ENCODE measurements around the gene DRD4.

The DRD4 gene

DNA sequence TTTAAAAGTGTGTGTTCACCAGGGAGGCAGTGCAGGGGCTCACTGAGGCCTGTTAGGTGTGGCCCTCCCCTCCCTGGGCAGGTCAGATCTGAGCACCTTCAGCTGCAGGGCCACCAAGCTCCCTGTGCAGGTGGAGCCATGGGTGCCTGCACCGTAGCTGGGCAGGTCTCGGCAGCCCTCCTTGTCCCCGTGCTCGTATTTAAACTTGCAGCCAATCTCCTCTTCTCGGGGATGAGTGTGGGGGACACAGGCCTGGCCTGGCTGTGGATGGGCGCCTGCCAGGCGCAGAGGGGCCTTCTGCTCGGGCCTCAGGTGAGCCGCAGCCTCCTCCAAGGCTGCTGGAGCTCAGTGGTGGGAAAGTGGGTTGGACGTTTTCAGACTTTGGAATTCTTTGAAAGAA lies 41.7 kb upstream of the DRD4 start:
- Histone ChIP-seq H3K36me3 (ENCODE audit: control insufficient read depth in 1 of 2, insufficient read depth in 2 of 2, low read depth in 1 of 2, low read length in 2 of 2) (peaks cover 86 to 88% of the 10 kb centered on the region in 2 experiments), H2BK5ac (ENCODE audit: low read depth, low read length, poor library complexity, severe bottlenecking) (no peak overlapping the region), H3K14ac (ENCODE audit: low read length in 2 of 2) (no peak overlapping the region), H3K23ac (ENCODE audit: low read length in 2 of 2) (no peak overlapping the region), H3K9ac (ENCODE audit: low read length) (no peak overlapping the region), H3K4ac (ENCODE audit: low read depth in 1 of 2, low read length in 2 of 2) (no peak overlapping the region), H4K91ac (ENCODE audit: low read length) (no peak overlapping the region), H2AFZ (ENCODE audit: low read depth, low read length) (no peak overlapping the region), H4K8ac (ENCODE audit: low read length) (no peak overlapping the region), H3K27ac (ENCODE audit: low read length, poor library complexity, severe bottlenecking) (no peak overlapping the region), H3K4me3 (ENCODE audit: insufficient read depth in 1 of 2, low read depth in 1 of 2, low read length in 2 of 2) (no peak overlapping the region), H3K4me2 (ENCODE audit: low read length, poor library complexity, severe bottlenecking) (no peak overlapping the region), H3K79me1 (replicated peaks; ENCODE audit: low read length, poor library complexity, severe bottlenecking) (peaks cover 57% of the 10 kb centered on the region), H3K27me3 (ENCODE audit: control insufficient read depth in 1 of 2, insufficient read depth in 1 of 2, low read length in 2 of 2) (no peaks in the 10 kb centered on the region), H2BK12ac (ENCODE audit: low read length in 2 of 2) (no peak overlapping the region), H2BK15ac (ENCODE audit: low read depth, poor library complexity, severe bottlenecking) (no peak overlapping the region), H3K4me1 (ENCODE audit: control insufficient read depth, insufficient read depth, low read depth, low read length) (peaks cover 5% of the 10 kb centered on the region), H3K18ac (ENCODE audit: low read depth in 1 of 2, low read length in 2 of 2) (no peak overlapping the region), H2BK120ac (ENCODE audit: low read depth, low read length) (no peak overlapping the region), H3K9me3 (ENCODE audit: control insufficient read depth, low read length) (no peaks in the 10 kb centered on the region), H2AK5ac (ENCODE audit: low read length, severe bottlenecking) (no peak overlapping the region)
- DNase-seq: no peak
- 94% methylated on average over 10 of the region's 10 CpGs for WGBS

DNA sequence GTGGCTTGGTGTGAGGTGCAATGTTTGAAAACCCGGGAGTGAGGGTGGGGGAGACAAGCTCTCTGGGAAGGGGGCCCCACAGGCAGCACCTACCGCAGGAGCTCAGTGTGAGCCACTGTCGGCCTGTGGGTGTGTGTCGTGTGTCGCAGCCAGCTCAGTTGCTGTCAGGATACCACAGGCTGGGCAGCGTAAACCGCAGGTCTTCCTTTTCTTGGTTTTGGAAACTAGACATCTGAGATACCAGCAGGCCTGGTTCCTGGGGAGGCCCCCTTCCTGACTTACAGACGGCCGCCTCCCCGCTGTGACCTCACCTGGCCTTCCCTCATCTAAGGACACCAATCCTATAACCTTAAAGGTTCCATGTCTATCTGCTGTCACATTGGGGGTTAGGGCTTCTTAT lies 40.7 kb upstream of the DRD4 start:
- H3K18ac ChIP-seq (ENCODE audit: low read depth in 1 of 2, low read length in 2 of 2): no peak overlapping the region
- no peak overlapping the region for H4K91ac ChIP-seq (ENCODE audit: low read length)
- H3K79me1 ChIP-seq (replicated peaks; ENCODE audit: low read length, poor library complexity, severe bottlenecking): peaks cover 57% of the 10 kb centered on the region
- H3K4ac ChIP-seq (ENCODE audit: low read depth in 1 of 2, low read length in 2 of 2): no peak overlapping the region
- no peak overlapping the region for H2AFZ ChIP-seq (ENCODE audit: low read depth, low read length)
- H2AK5ac ChIP-seq (ENCODE audit: low read length, severe bottlenecking): no peak overlapping the region
- no peak overlapping the region for H2BK120ac ChIP-seq (ENCODE audit: low read depth, low read length)
- H3K36me3 ChIP-seq (ENCODE audit: control insufficient read depth in 1 of 2, insufficient read depth in 2 of 2, low read depth in 1 of 2, low read length in 2 of 2): peaks cover 85 to 89% of the 10 kb centered on the region in 2 experiments
- 93% methylated on average over 7 of the region's 10 CpGs for WGBS
- H3K4me1 ChIP-seq (ENCODE audit: control insufficient read depth, insufficient read depth, low read depth, low read length): peaks cover 3% of the 10 kb centered on the region
- no peak overlapping the region for H3K9ac ChIP-seq (ENCODE audit: low read length)
- no peak overlapping the region for H4K8ac ChIP-seq (ENCODE audit: low read length)
- no peak overlapping the region for H3K4me3 ChIP-seq (ENCODE audit: insufficient read depth in 1 of 2, low read depth in 1 of 2, low read length in 2 of 2)
- no peak overlapping the region for H3K27ac ChIP-seq (ENCODE audit: low read length, poor library complexity, severe bottlenecking)
- no peak overlapping the region for H2BK5ac ChIP-seq (ENCODE audit: low read depth, low read length, poor library complexity, severe bottlenecking)
- no peak overlapping the region for H3K4me2 ChIP-seq (ENCODE audit: low read length, poor library complexity, severe bottlenecking)
- H2BK12ac ChIP-seq (ENCODE audit: low read length in 2 of 2): no peak overlapping the region
- H2BK15ac ChIP-seq (ENCODE audit: low read depth, poor library complexity, severe bottlenecking): no peak overlapping the region
- no peak overlapping the region for H3K23ac ChIP-seq (ENCODE audit: low read length in 2 of 2)
- no peak for DNase-seq
- no peak overlapping the region for H3K14ac ChIP-seq (ENCODE audit: low read length in 2 of 2)
- H3K9me3 ChIP-seq (ENCODE audit: control insufficient read depth, low read length): no peaks in the 10 kb centered on the region
- no peaks in the 10 kb centered on the region for H3K27me3 ChIP-seq (ENCODE audit: control insufficient read depth in 1 of 2, insufficient read depth in 1 of 2, low read length in 2 of 2)

DNA sequence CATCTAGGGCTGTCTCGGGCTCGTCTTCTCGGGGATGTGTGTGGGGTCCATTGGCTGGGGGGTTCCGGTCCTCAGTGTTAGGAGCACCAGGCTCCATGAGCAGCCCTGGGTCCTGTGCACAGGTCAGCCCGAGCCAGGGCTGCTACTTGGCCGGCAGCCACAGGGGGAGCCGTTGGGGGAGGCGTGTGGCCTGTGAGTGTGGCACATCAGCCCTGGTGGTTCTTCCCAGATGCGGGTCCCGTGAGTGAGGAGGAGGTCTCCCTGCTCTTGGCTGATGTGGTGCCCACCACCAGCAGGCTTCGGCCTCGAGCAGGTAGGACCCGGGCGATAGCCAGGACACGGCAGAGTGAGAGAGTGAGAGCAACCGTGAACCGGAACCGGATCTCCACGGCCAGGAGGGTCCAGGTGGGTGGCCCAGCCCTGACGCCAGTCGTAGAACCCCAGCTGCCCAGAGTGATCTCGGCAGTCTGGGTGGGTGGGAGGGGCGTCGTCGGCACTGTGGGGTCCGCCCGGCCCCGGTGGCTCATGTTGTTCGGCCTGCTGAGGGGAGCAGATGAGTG lies 39.8 kb upstream of the DRD4 start:
- H3K9ac ChIP-seq (ENCODE audit: low read length): no peak overlapping the region
- no peak overlapping the region for H2BK120ac ChIP-seq (ENCODE audit: low read depth, low read length)
- H3K23ac ChIP-seq (ENCODE audit: low read length in 2 of 2): no peak overlapping the region
- DNase-seq: no peak
- no peak overlapping the region for H3K4ac ChIP-seq (ENCODE audit: low read depth in 1 of 2, low read length in 2 of 2)
- H2BK5ac ChIP-seq (ENCODE audit: low read depth, low read length, poor library complexity, severe bottlenecking): no peak overlapping the region
- H3K9me3 ChIP-seq (ENCODE audit: control insufficient read depth, low read length): no peaks in the 10 kb centered on the region
- no peak overlapping the region for H4K8ac ChIP-seq (ENCODE audit: low read length)
- H2AK5ac ChIP-seq (ENCODE audit: low read length, severe bottlenecking): no peak overlapping the region
- no peaks in the 10 kb centered on the region for H3K27me3 ChIP-seq (ENCODE audit: control insufficient read depth in 1 of 2, insufficient read depth in 1 of 2, low read length in 2 of 2)
- H3K27ac ChIP-seq (ENCODE audit: low read length, poor library complexity, severe bottlenecking): no peak overlapping the region
- no peak overlapping the region for H3K4me3 ChIP-seq (ENCODE audit: insufficient read depth in 1 of 2, low read depth in 1 of 2, low read length in 2 of 2)
- H2AFZ ChIP-seq (ENCODE audit: low read depth, low read length): no peak overlapping the region
- no peak overlapping the region for H3K4me2 ChIP-seq (ENCODE audit: low read length, poor library complexity, severe bottlenecking)
- no peak overlapping the region for H2BK15ac ChIP-seq (ENCODE audit: low read depth, poor library complexity, severe bottlenecking)
- H3K79me1 ChIP-seq (replicated peaks; ENCODE audit: low read length, poor library complexity, severe bottlenecking): peaks cover 62% of the 10 kb centered on the region
- no peak overlapping the region for H3K14ac ChIP-seq (ENCODE audit: low read length in 2 of 2)
- H4K91ac ChIP-seq (ENCODE audit: low read length): no peak overlapping the region
- H3K4me1 ChIP-seq (ENCODE audit: control insufficient read depth, insufficient read depth, low read depth, low read length): peaks cover 3% of the 10 kb centered on the region
- H2BK12ac ChIP-seq (ENCODE audit: low read length in 2 of 2): no peak overlapping the region
- no peak overlapping the region for H3K18ac ChIP-seq (ENCODE audit: low read depth in 1 of 2, low read length in 2 of 2)
- H3K36me3 ChIP-seq (ENCODE audit: control insufficient read depth in 1 of 2, insufficient read depth in 2 of 2, low read depth in 1 of 2, low read length in 2 of 2): peaks cover 88 to 91% of the 10 kb centered on the region in 2 experiments
- WGBS: 95% methylated on average over 26 of the region's 29 CpGs

DNA sequence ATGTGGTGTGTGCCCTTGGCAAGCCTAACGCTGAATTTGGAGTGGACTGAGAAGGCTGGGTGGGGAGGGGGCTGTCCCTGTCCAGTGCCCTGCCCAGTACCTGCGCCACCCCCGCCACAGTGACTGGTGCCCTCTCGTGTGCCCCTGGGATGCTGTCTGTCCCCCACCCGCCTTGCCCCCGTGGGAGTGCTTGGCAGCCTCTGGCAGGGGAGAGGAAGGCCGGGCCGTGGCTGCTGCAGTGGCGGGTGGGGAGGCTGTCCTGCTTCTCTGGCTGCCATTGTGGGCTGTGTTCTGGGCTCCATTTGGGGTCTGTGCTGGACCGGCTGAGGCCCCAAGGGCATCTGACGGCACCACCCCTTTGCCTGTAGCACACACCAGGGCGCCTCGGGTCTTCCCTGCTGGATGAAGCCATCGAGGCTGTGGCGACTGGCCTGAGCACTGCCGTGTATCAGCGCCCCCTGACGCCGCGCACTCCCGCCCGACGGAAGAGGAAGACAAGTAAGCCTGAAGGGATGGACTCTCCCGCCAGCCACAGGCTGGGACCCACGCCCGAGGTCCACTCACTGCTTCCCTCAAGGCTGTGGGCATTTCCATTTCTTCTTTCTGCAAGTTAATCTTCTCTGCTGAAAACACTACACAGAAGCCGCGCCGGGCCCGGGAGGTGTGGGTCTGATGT lies 38.9 kb upstream of the DRD4 start:
- H3K27me3 ChIP-seq (ENCODE audit: control insufficient read depth in 1 of 2, insufficient read depth in 1 of 2, low read length in 2 of 2): no peaks in the 10 kb centered on the region
- H3K4me2 ChIP-seq (ENCODE audit: low read length, poor library complexity, severe bottlenecking): no peak overlapping the region
- H3K14ac ChIP-seq (ENCODE audit: low read length in 2 of 2): no peak overlapping the region
- no peak for DNase-seq
- no peaks in the 10 kb centered on the region for H3K9me3 ChIP-seq (ENCODE audit: control insufficient read depth, low read length)
- no peak overlapping the region for H2AFZ ChIP-seq (ENCODE audit: low read depth, low read length)
- WGBS: 96% methylated on average over 30 of the region's 30 CpGs
- no peak overlapping the region for H2AK5ac ChIP-seq (ENCODE audit: low read length, severe bottlenecking)
- no peak overlapping the region for H3K23ac ChIP-seq (ENCODE audit: low read length in 2 of 2)
- no peak overlapping the region for H3K27ac ChIP-seq (ENCODE audit: low read length, poor library complexity, severe bottlenecking)
- H3K36me3 ChIP-seq (ENCODE audit: control insufficient read depth in 1 of 2, insufficient read depth in 2 of 2, low read depth in 1 of 2, low read length in 2 of 2): peaks cover 87 to 91% of the 10 kb centered on the region in 2 experiments
- H3K9ac ChIP-seq (ENCODE audit: low read length): no peak overlapping the region
- peaks cover 56% of the 10 kb centered on the region for H3K79me1 ChIP-seq (replicated peaks; ENCODE audit: low read length, poor library complexity, severe bottlenecking)
- no peak overlapping the region for H2BK12ac ChIP-seq (ENCODE audit: low read length in 2 of 2)
- no peak overlapping the region for H3K4ac ChIP-seq (ENCODE audit: low read depth in 1 of 2, low read length in 2 of 2)
- H2BK120ac ChIP-seq (ENCODE audit: low read depth, low read length): no peak overlapping the region
- no peak overlapping the region for H2BK5ac ChIP-seq (ENCODE audit: low read depth, low read length, poor library complexity, severe bottlenecking)
- H3K18ac ChIP-seq (ENCODE audit: low read depth in 1 of 2, low read length in 2 of 2): no peak overlapping the region
- no peak overlapping the region for H4K8ac ChIP-seq (ENCODE audit: low read length)
- H3K4me3 ChIP-seq (ENCODE audit: insufficient read depth in 1 of 2, low read depth in 1 of 2, low read length in 2 of 2): no peak overlapping the region
- no peak overlapping the region for H2BK15ac ChIP-seq (ENCODE audit: low read depth, poor library complexity, severe bottlenecking)
- peak overlapping the region; percentile 5 for H4K91ac ChIP-seq (ENCODE audit: low read length)
- peaks cover 3% of the 10 kb centered on the region for H3K4me1 ChIP-seq (ENCODE audit: control insufficient read depth, insufficient read depth, low read depth, low read length)
